Measurements from ENCODE around the gene SNN.

The SNN gene

DNA sequence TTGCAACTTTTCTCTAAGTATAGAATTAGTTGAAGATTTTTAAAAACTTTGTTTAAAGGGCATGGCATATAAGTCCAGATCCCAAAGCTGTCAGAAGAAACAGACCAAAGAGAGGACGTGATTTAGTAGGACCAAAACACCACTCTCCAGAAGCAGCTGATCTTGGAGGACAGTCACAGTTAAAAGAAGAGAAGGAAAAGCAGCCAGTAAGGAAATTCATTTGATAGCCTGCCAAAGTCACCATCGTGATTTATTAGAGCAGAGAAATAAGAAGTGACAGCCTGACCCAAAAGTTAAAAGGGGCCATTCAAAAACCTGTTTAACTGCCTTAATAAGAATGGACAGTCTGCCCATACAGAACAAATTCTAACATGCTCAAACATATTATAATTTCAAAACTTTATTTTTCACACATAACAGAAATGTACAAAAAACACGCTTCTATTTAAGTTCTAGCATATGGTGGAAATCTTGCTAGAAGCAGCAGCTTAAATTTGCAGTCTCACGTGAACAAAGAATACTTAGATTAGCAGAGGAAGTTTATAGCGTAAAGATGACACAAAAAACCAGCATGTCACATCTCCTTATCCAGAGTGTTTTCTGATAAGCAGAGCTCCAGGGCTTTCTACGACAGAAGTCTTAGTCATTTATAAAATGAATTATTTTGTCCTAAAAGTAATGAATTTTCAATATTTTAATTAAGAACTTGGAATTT lies 37.2 kb downstream of the SNN start:
- DNase-seq = no peak

DNA sequence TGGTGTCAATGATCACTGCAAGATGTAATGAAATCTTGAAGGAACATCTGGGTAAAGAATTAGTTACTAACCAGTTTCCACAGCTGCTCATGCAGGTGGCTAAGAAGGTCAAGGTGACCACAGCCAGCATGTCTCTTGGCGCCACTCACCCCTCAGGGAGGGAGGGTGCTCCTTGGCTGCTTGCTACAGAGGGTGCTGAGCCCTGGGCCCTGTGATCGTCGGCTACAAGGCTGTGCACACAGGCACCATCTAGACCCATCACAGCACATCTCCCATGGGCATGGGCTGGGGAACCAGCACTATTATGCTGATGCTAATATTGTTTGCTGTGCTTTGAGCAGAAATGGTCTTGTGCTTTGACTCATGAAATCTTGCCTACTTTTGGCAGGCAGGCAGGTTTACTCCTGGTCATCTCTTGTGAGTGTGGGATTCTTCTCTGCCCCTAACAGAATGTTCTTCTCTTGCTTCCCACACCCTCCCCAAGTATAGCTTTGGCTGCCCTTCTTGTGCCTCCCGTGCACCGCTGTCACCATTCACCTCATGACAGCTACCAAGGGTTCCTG lies 38.0 kb downstream of the SNN start:
- no peak for DNase-seq

DNA sequence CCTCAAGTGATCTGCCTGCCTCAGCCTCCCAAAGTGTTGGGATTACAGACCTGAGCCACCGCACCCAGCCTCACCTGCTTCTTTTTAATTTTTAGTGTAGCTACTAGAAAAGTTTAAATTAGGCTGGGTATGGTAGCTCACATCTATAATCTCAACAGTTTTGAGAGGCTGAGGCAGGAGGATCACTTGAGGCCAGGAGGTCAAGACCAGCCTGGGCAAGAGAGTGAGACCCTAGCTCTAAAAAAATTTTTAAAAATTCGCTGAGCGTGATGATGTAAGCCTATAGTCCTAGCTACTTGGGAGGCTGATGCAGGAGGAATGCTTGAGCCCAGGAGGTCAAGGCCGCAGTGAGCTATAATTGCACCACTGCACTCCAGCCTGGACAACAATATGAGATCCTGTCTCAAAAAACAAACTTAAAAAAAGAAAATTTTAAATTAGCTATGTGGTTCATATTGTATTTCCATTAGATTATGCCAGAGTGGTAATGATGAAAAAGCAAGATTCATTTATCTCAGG lies 39.5 kb downstream of the SNN start:
- DNase-seq = no peak

DNA sequence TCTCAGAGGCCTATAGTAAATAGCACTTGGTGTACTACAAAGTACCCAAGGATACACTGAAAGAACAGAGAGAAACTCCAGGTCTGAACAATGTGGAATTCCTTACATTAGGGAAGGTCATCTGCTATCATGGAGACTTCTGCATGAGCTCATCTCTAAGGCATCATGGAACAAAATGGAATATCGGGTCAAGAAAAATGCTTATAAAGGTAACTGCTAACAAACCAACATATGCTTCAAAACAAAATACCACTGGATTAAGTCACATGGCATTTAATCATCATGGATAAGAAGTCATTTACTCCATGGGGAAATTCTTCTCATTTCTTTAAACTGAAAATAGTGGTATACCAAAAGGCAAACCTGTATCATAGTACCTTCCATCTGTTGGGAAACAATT lies 40.2 kb downstream of the SNN start:
- no peak for DNase-seq

DNA sequence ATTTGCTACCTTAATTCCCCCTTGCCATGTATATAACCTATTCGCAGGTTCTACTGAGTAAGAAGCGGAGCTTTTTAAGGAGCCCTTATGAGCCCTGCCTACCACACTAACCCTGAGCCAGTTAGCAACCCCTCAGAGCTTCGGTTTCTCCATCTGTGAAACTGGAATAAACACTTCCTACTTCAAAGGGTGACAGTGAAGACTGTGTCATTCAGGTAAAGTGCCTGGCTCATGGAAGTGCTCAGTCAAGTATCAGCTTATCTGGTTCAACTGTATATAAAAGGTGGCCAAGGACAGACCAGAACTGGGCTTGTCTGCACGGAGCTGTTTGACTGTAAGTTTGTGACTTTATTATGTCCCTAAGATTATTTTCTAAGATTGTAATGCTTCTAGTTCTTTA lies 43.4 kb downstream of the SNN start:
- DNase-seq = no peak

DNA sequence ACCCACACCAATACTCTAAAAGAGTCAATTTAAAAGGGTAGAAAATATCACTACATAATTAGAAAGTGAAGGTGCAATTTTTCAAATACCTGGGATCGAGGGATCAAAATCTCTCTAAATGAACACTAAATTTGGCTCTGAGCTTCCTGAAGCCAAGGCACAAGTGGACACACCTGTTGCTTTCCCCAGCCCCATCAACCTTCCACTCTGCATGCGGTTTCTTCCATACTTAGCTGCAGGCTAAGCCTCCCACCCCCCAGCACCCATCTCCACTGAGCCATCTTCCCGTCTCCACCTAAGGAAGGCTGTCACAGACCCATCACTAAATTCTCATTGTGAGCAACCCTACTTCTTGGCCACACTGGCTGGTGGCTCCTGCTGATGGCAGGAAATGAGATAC lies 43.9 kb downstream of the SNN start:
- no peak for DNase-seq

DNA sequence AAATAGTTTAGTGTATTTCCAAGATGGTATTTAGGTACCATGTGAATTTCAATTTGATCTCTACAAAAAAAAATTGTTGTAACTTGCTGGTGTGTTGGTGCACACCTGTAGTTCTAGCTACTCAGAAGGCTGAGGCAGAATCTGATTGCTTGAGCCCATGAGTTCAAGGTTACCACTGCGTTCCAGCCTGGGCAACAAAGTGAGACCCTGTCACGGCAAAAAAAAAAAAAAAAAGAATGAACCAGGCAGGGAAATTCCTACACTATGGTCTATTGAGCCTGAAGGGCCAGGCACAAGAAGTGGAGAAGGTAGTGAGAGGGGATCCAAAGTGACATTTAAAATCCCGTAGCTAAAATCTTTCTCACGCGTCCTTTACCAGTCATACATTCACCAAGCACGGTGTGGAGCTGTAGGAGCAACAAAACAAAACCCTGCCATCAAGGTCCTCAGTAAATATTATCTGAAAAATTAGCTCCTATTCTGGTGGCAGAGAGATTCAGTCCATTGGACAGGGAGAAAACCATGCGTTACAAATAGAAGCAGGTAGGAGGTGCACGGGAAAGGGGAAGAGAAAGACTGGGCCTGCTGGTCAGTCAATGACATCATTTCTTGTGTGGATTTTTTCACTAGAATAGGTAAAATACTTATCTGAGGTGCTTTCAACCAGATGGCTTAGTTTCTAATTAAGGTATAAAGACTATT lies 47.1 kb downstream of the SNN start:
- no peak for DNase-seq

DNA sequence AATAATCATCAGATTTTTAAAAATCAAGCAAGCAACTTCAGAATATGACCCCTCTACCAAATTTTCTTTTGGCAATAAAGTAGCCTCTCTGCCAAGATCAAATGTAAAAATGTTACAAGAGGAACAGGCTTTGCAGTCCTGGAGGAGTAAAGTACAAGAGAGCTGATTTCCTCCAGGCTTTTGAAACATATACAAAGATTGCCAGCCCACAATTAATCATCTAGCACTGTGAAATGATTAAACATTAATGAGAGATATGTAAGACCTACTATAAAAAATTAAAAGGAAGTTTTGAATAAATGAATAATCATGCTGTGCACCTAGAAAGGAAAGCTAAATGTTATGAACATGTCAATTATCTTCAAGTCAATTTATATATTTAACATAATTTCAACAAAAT lies 48.1 kb downstream of the SNN start:
- DNase-seq = no peak

DNA sequence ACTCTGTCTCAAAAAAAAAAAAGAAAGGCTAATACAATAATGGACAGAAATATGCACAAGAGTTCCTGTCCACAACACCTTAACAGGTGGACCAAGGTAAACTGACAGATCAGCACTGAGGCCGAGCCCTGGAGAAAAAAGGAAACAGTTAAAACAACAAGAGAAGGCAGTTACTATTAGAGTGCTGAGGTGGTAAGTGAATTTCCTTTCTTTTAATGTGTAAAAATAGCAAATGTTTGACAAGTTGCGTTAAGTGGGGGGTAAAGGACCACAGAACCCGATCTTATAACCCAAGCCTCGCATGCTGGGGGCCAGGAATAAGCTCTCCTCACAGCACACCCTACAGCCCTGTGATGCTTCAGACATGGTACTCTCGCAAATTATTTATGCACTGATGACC lies 49.6 kb downstream of the SNN start:
- no peak for DNase-seq

DNA sequence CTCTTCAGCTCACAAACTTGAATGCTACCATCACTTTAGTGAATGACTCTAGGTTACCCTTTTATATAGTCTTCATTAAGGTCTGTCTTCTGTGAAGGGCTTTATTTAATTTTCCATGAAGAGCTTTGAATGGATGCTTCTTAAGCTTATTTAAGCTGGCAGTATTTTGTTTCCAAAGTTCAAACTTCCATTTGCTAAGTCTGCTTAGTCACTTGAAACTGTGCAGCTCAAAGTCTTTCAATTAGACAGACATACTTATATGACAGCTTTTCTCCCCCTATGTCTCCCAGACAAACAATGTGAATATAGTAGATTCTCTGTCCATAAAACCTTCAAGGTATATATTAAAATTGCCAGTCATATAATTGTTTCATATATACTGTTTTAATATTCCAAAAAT lies 50.9 kb downstream of the SNN start:
- no peak for DNase-seq

DNA sequence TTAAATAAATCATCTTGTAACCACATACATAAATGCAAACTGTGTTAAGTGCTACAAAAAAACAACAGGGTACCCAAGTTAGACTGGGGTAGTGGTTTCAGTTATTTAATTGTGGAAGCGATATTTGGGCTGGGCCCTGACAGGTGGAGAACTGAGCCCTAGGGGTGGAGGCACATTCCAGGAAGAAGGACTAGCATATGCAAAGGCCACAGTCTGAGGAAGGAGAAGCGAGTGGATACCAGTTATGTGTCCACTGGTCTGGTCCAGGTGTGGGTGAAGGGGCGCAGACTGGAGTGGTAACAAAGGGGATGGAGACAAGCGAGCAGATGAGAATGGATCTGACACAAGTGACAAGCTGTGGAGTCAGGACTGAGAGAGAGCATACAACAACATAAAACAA lies 51.5 kb downstream of the SNN start:
- DNase-seq = no peak

DNA sequence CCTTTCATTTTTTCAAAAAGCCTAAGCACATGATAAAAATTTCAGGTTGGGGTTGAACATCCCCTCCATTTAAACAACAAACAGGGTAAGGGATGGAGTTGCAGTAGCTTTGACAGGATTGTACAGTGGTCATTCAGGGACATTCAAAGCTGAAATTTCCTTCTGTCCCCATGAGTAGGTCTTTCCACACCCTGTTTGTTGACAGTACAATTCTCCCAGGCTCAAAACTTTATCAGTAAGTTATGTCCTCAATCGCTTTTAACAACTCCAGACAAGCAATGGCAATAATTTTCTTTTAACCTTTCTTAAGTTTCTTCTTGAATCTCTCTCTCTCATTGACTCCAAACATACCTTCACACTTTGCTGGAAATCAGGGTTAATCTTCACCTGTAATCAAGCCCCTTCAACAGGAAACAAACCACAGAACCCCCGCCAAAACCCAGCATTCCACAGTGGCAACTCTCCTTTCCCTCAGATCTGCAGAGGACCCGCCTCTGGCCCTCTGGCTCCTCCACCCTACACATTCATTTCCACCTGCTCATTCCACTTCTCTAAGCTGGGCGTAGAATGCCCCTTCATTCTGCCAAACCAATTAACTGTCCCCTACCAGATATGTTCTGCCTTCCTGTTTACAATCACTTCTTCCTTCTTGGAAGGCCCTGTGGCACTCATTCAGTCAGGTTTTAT lies 53.7 kb downstream of the SNN start:
- DNase-seq = no peak

DNA sequence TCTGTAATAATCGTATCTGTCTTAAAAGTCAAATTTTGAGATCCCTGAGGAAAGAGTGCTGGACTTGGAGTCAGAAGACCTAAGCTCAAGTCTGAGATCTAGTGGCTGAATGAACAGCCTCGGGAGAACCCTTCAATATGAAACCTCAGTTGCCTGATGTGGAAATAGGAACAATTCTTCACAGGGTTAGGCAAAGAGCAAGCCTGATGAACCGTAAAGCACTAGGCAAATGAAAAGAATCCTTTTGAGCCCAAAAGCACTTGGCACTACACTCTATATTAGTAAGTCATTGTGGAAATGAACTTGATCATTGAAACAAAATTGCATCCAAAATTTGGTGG lies 54.2 kb downstream of the SNN start:
- no peak for DNase-seq

DNA sequence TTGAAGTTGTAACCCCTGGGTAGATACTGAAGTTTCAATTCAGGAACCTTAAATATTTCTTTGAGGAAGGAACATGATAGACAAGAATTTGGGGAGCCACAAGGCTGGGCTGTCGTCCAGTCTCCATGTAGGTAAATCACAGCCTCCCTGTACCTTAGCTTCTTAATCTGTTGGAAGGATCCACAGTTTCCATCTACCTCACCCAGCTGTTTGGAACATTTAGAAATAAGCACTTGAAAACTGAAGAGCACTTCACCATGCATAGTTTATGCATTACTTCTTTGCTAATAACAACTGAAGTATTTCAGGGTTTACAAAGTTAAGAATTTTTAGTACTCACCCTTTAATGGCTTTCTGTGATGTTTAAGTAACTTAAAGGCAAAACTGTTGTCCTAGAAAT lies 57.2 kb downstream of the SNN start:
- no peak for DNase-seq

DNA sequence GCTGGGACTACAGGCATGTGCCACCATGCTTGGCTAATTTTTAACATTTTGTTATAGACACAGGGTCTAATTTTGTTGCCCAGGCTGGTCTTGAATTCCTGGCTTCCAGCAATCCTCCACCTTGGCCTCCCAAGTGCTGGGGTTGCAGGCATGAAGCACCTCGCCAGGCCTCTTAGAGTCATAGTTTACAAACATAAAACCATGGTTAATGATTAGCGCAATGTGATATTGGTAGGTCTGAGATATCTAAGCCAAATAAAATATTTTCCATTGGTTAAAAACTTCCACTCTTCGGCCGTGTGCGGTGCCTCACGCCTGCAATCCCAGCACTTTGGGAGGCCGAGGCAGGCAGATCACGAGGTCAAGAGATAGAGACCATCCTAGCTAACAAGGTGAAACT lies 57.8 kb downstream of the SNN start:
- no peak for DNase-seq

DNA sequence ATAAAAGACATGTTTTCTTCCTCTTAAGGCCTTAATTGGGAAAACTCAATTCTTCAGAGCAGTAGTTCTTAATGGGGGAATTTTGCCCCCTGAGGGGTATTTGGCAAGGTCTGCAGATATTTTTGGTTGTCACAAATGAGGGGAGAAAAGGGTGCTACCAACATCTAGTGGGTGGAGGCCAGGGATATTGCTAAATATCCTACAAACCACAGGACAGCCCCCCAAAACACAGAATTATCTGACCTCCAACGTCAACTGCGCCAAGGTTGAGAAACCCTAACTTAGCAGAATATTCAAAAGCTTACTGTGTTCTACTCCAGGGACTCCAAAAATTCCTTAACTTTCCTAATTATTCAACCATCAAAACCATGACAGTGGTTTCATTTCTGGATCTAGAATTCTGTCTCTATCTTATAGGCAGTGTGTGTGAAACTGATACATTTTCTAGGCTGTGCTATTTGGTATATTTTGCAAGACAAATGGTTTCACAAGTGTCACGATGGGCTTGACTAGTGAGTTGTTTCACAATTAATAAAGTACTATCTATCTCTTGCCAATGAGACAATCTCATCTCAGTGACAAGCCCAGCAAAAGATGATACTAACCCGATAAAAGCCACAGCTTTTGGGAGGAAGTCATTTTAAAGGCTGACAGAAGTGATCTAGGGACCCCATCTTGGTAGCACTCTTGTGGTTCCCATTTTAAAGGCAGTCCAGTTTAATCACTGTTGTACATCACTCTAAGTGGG lies 59.7 kb downstream of the SNN start:
- no peak for DNase-seq

Data from COR-L47 (cell line).